Measurements from ENCODE around the gene CTNNA3. TPM values are rescaled to one million over a fixed set of nuclear protein-coding genes. Genes with fewer than 3 reads are reported as not detected.

CTNNA3 gene
- total RNA-seq, 1 experiment from 2014 or later = 0.85 TPM

- ATAC-seq (no peak), DNase-seq (ENCODE audit: low read depth, low spot score) (no peak)
- in situ Hi-C loops (cut with HindIII; ENCODE audit: low pct_unique_long_range_greater_than_20kb, low sequenced_read_pairs) (no loop called here), intact Hi-C loops (cut with micrococcal nuclease; ENCODE audit: unreplicated experiment) (no loop called here)
- CTCF ChIA-PET = no interaction called here
- Histone ChIP-seq H3K27me3 (ENCODE audit: control insufficient read depth, insufficient read depth, low read length) (no peaks in the 10 kb centered on the region), H3K4me3 (ENCODE audit: low read depth in 2 of 2, low read length in 2 of 2) (no peak overlapping the region), H3K9me3 (ENCODE audit: control insufficient read depth, insufficient read depth, low read depth, low read length) (no peaks in the 10 kb centered on the region), H3K4me1 (ENCODE audit: control insufficient read depth, insufficient read depth, low read length) (no peaks in the 10 kb centered on the region), H3K36me3 (ENCODE audit: control insufficient read depth, insufficient read depth, low read length) (no peaks in the 10 kb centered on the region), H3K27ac (ENCODE audit: low read length) (no peak overlapping the region)
- BruUV-seq (replicated peaks) = no TSS peak
- POLR2A ChIA-PET = no interaction called here
- TF ChIP-seq CTCF (IDR thresholded peaks at IDR 0.05) (no peak), POLR2AphosphoS5 (IDR thresholded peaks at IDR 0.05; ENCODE audit: low read depth, low read length) (no peak), TCF7L2 (IDR thresholded peaks at IDR 0.05; ENCODE audit: low read depth, low read length) (no peak), REST (IDR thresholded peaks at IDR 0.05; ENCODE audit: insufficient read depth in 1 of 2, low read depth in 2 of 2, low read length in 1 of 2) (no peak), SIN3A (IDR thresholded peaks at IDR 0.05; ENCODE audit: borderline replicate concordance, insufficient read depth, low read depth, low read length) (no peak)
Measured at GRCh38 chr10:66538371-66538770, 1157.6 kb downstream of the CTNNA3 start.

GRCh38 chr10:66537186-66537585, 1158.8 kb downstream of the CTNNA3 start:
- ChIA-PET CTCF (no interaction called here), POLR2A (no interaction called here)
- ATAC-seq (no peak), DNase-seq (ENCODE audit: low read depth, low spot score) (no peak)
- Histone ChIP-seq H3K27me3 (ENCODE audit: control insufficient read depth, insufficient read depth, low read length) (no peaks in the 10 kb centered on the region), H3K27ac (ENCODE audit: low read length) (no peak overlapping the region), H3K9me3 (ENCODE audit: control insufficient read depth, insufficient read depth, low read depth, low read length) (no peaks in the 10 kb centered on the region), H3K36me3 (ENCODE audit: control insufficient read depth, insufficient read depth, low read length) (no peaks in the 10 kb centered on the region), H3K4me3 (ENCODE audit: low read depth in 2 of 2, low read length in 2 of 2) (no peak overlapping the region), H3K4me1 (ENCODE audit: control insufficient read depth, insufficient read depth, low read length) (no peaks in the 10 kb centered on the region)
- BruUV-seq (replicated peaks) = no TSS peak
- intact Hi-C loops (cut with micrococcal nuclease; ENCODE audit: unreplicated experiment) = no loop called here
- in situ Hi-C loops (cut with HindIII; ENCODE audit: low pct_unique_long_range_greater_than_20kb, low sequenced_read_pairs) = no loop called here
- TF ChIP-seq CTCF (IDR thresholded peaks at IDR 0.05) (no peak), POLR2AphosphoS5 (IDR thresholded peaks at IDR 0.05; ENCODE audit: low read depth, low read length) (no peak), TCF7L2 (IDR thresholded peaks at IDR 0.05; ENCODE audit: low read depth, low read length) (no peak), REST (IDR thresholded peaks at IDR 0.05; ENCODE audit: insufficient read depth in 1 of 2, low read depth in 2 of 2, low read length in 1 of 2) (no peak), SIN3A (IDR thresholded peaks at IDR 0.05; ENCODE audit: borderline replicate concordance, insufficient read depth, low read depth, low read length) (no peak)
